DMS53 treated with DMSO at 0.1 percent for 48 hours (cell line): ENCODE results near the gene TTC28.

Experiments
- DNase-seq: peaks from one replicate; lab custom pipeline; 2025; ENCODE audit not compliant: unreplicated experiment; lab: John Stamatoyannopoulos, UW

TTC28 gene

GRCh38 chr22:28297504-28297903, 382.1 kb downstream of the TTC28 start:
- no peak for DNase-seq

- no peak for DNase-seq
Observed at GRCh38 chr22:28296452-28296851, 383.2 kb downstream of the TTC28 start.

- no peak for DNase-seq
Observed at GRCh38 chr22:28283068-28283654, 396.5 kb downstream of the TTC28 start.

- DNase-seq = no peak
Observed at GRCh38 chr22:28282405-28283067, 397.1 kb downstream of the TTC28 start.

- DNase-seq = no peak
Observed at GRCh38 chr22:28279888-28280287, 399.8 kb downstream of the TTC28 start.

GRCh38 chr22:28269277-28269676, 410.4 kb downstream of the TTC28 start:
- DNase-seq = no peak

GRCh38 chr22:28268850-28269249, 410.8 kb downstream of the TTC28 start:
- no peak for DNase-seq

- no peak for DNase-seq
Observed at GRCh38 chr22:28268171-28268570, 411.5 kb downstream of the TTC28 start.

- DNase-seq = no peak
Observed at GRCh38 chr22:28260619-28261018, 419.0 kb downstream of the TTC28 start.

GRCh38 chr22:28259774-28260312, 419.8 kb downstream of the TTC28 start:
- no peak for DNase-seq

- no peak for DNase-seq
Observed at GRCh38 chr22:28254396-28254795, 425.2 kb downstream of the TTC28 start.

GRCh38 chr22:28252539-28252938, 427.1 kb downstream of the TTC28 start:
- DNase-seq = no peak

- DNase-seq = no peak
Observed at GRCh38 chr22:28250036-28250695, 429.5 kb downstream of the TTC28 start.

- no peak for DNase-seq
Observed at GRCh38 chr22:28249402-28249801, 430.2 kb downstream of the TTC28 start.

- DNase-seq = no peak
Observed at GRCh38 chr22:28247667-28248363, 431.8 kb downstream of the TTC28 start.

GRCh38 chr22:28247136-28247535, 432.5 kb downstream of the TTC28 start:
- DNase-seq = no peak

GRCh38 chr22:28246397-28246796, 433.2 kb downstream of the TTC28 start:
- no peak for DNase-seq

- peak; percentile 11 for DNase-seq
Observed at GRCh38 chr22:28245579-28246224, 433.9 kb downstream of the TTC28 start.

- DNase-seq = no peak
Observed at GRCh38 chr22:28244757-28245156, 434.9 kb downstream of the TTC28 start.

- DNase-seq = no peak
Observed at GRCh38 chr22:28243539-28243938, 436.1 kb downstream of the TTC28 start.

GRCh38 chr22:28241656-28242290, 437.9 kb downstream of the TTC28 start:
- DNase-seq = no peak
